ENCODE data around the gene PDZD4.

Gene PDZD4

DNA sequence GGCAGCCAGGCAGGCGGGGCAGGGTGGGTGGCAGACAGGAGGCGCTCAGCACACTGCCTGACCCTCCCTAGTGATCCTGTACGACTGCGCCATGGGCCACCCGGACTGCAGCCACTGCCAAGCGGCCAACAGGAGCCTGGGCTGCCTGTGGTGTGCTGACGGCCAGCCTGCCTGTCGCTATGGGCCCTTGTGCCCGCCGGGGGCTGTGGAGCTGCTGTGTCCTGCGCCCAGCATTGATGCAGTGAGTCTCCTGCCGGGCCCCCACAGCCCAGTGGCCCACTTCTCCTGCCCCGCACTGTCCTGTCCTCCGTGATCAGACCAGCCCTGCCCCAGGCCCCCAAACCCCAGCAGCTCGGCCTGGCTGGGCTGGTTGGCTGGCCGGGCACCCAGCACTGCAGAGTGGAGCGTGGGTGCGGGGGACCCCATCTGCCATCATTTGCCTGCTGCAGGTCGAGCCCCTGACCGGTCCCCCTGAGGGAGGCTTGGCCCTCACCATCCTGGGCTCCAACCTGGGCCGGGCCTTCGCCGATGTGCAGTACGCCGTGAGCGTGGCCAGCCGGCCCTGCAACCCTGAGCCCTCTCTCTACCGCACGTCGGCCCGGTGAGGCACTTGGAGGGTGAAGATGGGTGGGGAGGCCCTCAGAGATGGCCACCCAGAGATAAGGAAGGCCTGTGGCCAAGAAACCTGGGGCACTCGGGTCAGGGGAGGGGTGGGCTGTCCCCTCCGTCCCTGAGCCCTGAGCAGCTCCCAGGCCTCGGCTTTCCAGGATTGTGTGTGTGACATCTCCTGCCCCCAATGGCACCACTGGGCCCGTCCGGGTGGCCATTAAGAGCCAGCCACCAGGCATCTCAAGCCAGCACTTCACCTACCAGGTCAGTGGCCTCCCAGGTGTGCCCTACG lies 58.7 kb downstream of the PDZD4 start:
- in situ Hi-C loops (cut with HindIII; ENCODE audit: low pct_ligation_motif_present, low sequenced_read_pairs): no loop called here
- TF ChIP-seq, protein P1, sequence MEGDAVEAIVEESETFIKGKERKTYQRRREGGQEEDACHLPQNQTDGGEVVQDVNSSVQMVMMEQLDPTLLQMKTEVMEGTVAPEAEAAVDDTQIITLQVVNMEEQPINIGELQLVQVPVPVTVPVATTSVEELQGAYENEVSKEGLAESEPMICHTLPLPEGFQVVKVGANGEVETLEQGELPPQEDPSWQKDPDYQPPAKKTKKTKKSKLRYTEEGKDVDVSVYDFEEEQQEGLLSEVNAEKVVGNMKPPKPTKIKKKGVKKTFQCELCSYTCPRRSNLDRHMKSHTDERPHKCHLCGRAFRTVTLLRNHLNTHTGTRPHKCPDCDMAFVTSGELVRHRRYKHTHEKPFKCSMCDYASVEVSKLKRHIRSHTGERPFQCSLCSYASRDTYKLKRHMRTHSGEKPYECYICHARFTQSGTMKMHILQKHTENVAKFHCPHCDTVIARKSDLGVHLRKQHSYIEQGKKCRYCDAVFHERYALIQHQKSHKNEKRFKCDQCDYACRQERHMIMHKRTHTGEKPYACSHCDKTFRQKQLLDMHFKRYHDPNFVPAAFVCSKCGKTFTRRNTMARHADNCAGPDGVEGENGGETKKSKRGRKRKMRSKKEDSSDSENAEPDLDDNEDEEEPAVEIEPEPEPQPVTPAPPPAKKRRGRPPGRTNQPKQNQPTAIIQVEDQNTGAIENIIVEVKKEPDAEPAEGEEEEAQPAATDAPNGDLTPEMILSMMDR (IDR thresholded peaks at IDR 0.05; ENCODE audit: low read depth, low read length, missing control alignments): no peak
- no peak for DNase-seq
- no peak overlapping the region for H3K27ac ChIP-seq
- no peaks in the 10 kb centered on the region for H3K27me3 ChIP-seq (replicated peaks)
- no peak overlapping the region for H3K4me3 ChIP-seq (ENCODE audit: low read depth, low read length)
- no peaks in the 10 kb centered on the region for H3K36me3 ChIP-seq (replicated peaks)

DNA sequence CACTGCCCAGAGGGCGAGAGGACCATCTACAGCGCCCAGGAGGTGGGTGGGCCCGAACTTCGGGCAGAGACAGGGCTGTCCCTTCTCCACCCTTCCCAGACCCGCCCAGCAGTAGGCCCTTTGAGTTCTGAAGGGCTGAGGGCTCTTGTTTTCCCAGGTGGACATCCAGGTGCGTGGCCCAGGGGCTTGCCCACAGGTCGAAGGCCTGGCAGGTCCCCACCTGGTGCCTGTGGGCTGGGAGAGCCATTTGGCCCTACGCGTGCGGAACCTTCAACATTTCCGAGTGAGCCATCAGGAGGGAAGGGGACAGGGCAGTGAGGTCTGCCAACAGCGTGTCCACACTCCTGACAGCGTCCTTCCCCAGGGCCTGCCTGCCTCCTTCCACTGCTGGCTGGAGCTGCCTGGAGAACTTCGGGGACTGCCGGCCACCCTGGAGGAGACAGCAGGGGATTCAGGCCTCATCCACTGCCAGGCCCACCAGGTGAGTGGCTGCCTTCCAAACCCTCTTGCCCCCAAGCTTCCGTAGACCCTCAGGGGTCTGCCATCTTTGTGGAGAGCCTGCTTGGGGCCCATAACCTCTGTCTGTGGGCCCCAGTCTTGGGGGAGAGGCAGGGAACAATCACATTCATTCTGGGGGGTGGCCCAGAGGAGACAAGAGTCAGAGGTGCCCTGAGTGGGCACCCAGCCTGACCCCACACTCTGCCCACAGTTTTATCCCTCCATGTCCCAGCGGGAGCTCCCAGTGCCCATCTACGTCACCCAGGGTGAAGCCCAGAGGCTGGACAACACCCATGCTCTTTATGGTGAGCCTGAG lies 59.5 kb downstream of the PDZD4 start:
- no peak for DNase-seq
- H3K36me3 ChIP-seq (replicated peaks): no peaks in the 10 kb centered on the region
- in situ Hi-C loops (cut with HindIII; ENCODE audit: low pct_ligation_motif_present, low sequenced_read_pairs): no loop called here
- no peak overlapping the region for H3K27ac ChIP-seq
- TF ChIP-seq, protein P1 (IDR thresholded peaks at IDR 0.05; ENCODE audit: low read depth, low read length, missing control alignments): no peak
- no peak overlapping the region for H3K4me3 ChIP-seq (ENCODE audit: low read depth, low read length)
- no peaks in the 10 kb centered on the region for H3K27me3 ChIP-seq (replicated peaks)

DNA sequence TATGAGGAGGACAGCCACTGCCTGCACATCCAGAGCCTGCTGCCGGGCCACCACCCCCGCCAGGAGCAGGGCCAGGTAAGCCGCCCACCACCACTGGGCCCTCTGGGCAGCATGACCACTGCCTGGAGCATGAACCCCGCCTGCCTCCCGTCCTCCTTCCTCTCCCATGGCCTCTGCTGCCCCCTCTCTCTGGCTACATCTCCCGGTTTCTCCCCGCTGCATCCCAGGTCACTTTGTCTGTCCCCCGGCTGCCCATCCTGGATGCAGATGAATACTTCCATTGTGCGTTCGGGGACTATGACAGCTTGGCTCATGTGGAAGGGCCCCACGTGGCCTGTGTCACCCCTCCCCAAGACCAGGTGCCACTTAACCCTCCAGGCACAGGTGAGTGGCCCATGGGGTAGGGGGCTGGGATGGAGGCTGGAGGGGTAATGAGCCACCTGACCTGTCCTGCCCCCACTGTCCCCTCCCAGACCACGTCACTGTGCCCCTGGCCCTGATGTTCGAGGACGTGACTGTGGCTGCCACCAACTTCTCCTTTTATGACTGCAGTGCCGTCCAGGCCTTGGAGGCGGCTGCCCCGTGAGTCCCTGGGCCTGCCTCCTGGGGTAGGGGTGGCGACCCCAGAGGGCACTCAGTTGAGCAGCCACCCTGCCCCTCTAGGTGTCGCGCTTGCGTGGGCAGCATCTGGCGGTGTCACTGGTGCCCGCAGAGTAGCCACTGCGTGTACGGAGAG lies 60.3 kb downstream of the PDZD4 start:
- Histone ChIP-seq H3K27ac (no peak overlapping the region), H3K4me3 (ENCODE audit: low read depth, low read length) (no peak overlapping the region), H3K27me3 (replicated peaks) (no peaks in the 10 kb centered on the region), H3K36me3 (replicated peaks) (no peaks in the 10 kb centered on the region)
- TF ChIP-seq, protein P1 (IDR thresholded peaks at IDR 0.05; ENCODE audit: low read depth, low read length, missing control alignments): no peak
- DNase-seq: no peak
- in situ Hi-C loops (cut with HindIII; ENCODE audit: low pct_ligation_motif_present, low sequenced_read_pairs): no loop called here

DNA sequence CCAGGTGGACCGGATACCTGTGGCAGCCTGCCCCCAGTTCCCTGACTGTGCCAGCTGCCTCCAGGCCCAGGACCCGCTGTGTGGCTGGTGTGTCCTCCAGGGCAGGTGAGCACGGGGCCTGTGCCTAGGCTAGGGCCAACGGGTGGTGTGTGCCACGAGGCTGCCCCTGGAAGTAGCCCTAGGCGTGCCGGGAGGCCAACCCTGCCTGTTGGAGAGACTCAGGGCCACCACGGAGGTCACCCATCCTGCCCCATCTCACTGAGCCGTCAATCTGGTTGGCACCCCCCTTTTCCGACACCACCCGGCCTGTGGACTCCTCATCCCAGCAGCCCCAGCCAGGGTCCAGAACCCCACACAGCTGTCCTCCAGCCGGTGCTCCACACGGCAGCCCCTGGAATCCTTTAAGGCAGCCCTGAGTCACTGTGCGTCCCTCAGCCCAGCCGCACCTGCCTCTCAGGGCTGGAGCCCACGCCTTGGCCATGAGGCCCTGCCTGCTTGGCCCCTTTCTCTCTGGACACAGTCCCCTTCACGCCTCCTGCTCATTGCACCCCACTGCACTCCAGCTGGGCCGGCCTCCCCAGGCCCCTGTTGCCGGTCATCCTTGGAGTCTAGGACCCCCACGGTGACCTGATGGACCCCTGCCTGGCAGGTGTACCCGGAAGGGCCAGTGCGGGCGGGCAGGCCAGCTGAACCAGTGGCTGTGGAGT lies 61.0 kb downstream of the PDZD4 start:
- Histone ChIP-seq H3K27me3 (replicated peaks) (no peaks in the 10 kb centered on the region), H3K4me3 (ENCODE audit: low read depth, low read length) (no peak overlapping the region), H3K27ac (no peak overlapping the region), H3K36me3 (replicated peaks) (no peaks in the 10 kb centered on the region)
- in situ Hi-C loops (cut with HindIII; ENCODE audit: low pct_ligation_motif_present, low sequenced_read_pairs): no loop called here
- TF ChIP-seq, protein P1 (IDR thresholded peaks at IDR 0.05; ENCODE audit: low read depth, low read length, missing control alignments): no peak
- no peak for DNase-seq

Measured in brain microvascular endothelial cell (primary cell).